ENCODE data around the gene ALOX5AP. TPM values are rescaled to one million over a fixed set of nuclear protein-coding genes. Genes with fewer than 3 reads are reported as not detected.

ALOX5AP gene
- total and polyA plus RNA-seq, 9 of the 15 experiments (the other 6 are each of a cell fraction or from before 2014, with no cell fraction given) = 0.31 TPM; not detected in 8

DNA sequence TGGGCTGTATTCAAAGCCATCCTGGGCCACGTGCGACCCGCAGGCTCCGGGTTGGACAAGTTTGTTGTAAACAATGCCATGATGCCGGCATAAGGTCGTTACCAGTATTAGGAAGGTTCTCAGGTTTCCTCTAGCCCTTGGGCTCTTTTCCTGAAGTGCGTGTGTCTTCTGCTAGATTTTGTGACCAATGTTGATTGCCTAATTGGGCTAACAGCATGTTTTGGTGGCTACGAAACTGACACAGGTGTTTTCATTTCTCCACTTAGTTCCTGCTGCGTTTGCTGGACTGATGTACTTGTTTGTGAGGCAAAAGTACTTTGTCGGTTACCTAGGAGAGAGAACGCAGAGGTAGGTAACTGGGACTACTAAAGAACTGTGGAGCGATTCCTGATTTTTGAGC, 20.3 kb downstream of the ALOX5AP start:
- Histone ChIP-seq H3K9ac (ENCODE audit: insufficient read depth in 1 of 2, low read depth in 2 of 2, low read length in 2 of 2) (no peak overlapping the region), H3K4me2 (ENCODE audit: insufficient read depth, low read length) (no peak overlapping the region), H3K27me3 (ENCODE audit: control insufficient read depth in 2 of 2, insufficient read depth in 2 of 2, low read length in 2 of 2) (peaks cover 2 to 21% of the 10 kb centered on the region in 2 experiments; a peak in 4 of 5 replicates), H3K9me3 (replicated peaks; ENCODE audit: control insufficient read depth, insufficient read depth, low read depth, low read length) (no peaks in the 10 kb centered on the region), H3K4me3 (no peak overlapping the region), H3K9me1 (ENCODE audit: control insufficient read depth, insufficient read depth, low read length) (no peaks in the 10 kb centered on the region), H3K27ac (ENCODE audit: extremely low read depth, low read depth, low read length) (no peak overlapping the region), H3K79me2 (ENCODE audit: control insufficient read depth, insufficient read depth, low read length) (no peaks in the 10 kb centered on the region), H3K4me1 (replicated peaks in 1 of 2; ENCODE audit: control insufficient read depth in 2 of 2, insufficient read depth in 2 of 2, low read length in 2 of 2) (no peaks in the 10 kb centered on the region), H3K36me3 (ENCODE audit: control insufficient read depth, insufficient read depth, low read length) (no peaks in the 10 kb centered on the region), H2AFZ (ENCODE audit: low read depth, low read length) (no peak overlapping the region), H4K20me1 (replicated peaks; ENCODE audit: control insufficient read depth, insufficient read depth, low read length) (no peaks in the 10 kb centered on the region; the same call in 1 of the 2 replicates)
- WGBS (ENCODE audit: insufficient coverage, low coverage, missing lambda C conversion rate) = under 1% methylated on average over 12 of the region's 12 CpGs
- intact Hi-C loops (cut with micrococcal nuclease) (no loop called here), in situ Hi-C loops (cut with MboI) (no loop called here)
- no TSS peak for BruUV-seq (replicated peaks)
- no peak for DNase-seq (ENCODE audit: extremely low read depth in 1 of 4, low spot score in 3 of 4)
- ChIA-PET CTCF (ENCODE audit: low intra/inter-chr PET ratio) (no interaction called here), POLR2A (no interaction called here)
- FAIRE-seq = no peak
- TF ChIP-seq PRMT5 (CRISPR knock-in tag; IDR thresholded peaks at IDR 0.05) = no peak
- TF ChIP-seq FOS (IDR thresholded peaks at IDR 0.05; ENCODE audit: extremely low read depth, insufficient read length) = no peak
- TF ChIP-seq, protein P1, sequence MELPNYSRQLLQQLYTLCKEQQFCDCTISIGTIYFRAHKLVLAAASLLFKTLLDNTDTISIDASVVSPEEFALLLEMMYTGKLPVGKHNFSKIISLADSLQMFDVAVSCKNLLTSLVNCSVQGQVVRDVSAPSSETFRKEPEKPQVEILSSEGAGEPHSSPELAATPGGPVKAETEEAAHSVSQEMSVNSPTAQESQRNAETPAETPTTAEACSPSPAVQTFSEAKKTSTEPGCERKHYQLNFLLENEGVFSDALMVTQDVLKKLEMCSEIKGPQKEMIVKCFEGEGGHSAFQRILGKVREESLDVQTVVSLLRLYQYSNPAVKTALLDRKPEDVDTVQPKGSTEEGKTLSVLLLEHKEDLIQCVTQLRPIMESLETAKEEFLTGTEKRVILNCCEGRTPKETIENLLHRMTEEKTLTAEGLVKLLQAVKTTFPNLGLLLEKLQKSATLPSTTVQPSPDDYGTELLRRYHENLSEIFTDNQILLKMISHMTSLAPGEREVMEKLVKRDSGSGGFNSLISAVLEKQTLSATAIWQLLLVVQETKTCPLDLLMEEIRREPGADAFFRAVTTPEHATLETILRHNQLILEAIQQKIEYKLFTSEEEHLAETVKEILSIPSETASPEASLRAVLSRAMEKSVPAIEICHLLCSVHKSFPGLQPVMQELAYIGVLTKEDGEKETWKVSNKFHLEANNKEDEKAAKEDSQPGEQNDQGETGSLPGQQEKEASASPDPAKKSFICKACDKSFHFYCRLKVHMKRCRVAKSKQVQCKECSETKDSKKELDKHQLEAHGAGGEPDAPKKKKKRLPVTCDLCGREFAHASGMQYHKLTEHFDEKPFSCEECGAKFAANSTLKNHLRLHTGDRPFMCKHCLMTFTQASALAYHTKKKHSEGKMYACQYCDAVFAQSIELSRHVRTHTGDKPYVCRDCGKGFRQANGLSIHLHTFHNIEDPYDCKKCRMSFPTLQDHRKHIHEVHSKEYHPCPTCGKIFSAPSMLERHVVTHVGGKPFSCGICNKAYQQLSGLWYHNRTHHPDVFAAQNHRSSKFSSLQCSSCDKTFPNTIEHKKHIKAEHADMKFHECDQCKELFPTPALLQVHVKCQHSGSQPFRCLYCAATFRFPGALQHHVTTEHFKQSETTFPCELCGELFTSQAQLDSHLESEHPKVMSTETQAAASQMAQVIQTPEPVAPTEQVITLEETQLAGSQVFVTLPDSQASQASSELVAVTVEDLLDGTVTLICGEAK (IDR thresholded peaks at IDR 0.05) = no peak
- TF ChIP-seq, protein P1 (CRISPR knock-in tag; IDR thresholded peaks at IDR 0.05) = no peak
- TF ChIP-seq RBBP5 (IDR thresholded peaks at IDR 0.05; ENCODE audit: borderline replicate concordance, insufficient read depth, low read length, poor library complexity, severe bottlenecking) = no peak
- TF ChIP-seq IFI16 (CRISPR knock-in tag; IDR thresholded peaks at IDR 0.05) = no peak
- TF ChIP-seq ESRRA (IDR thresholded peaks at IDR 0.05; ENCODE audit: borderline replicate concordance, low read depth) = no peak
- TF ChIP-seq, protein P2, sequence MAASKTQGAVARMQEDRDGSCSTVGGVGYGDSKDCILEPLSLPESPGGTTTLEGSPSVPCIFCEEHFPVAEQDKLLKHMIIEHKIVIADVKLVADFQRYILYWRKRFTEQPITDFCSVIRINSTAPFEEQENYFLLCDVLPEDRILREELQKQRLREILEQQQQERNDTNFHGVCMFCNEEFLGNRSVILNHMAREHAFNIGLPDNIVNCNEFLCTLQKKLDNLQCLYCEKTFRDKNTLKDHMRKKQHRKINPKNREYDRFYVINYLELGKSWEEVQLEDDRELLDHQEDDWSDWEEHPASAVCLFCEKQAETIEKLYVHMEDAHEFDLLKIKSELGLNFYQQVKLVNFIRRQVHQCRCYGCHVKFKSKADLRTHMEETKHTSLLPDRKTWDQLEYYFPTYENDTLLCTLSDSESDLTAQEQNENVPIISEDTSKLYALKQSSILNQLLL (CRISPR knock-in tag; IDR thresholded peaks at IDR 0.05; ENCODE audit: borderline replicate concordance) = no peak
- TF ChIP-seq ZBED1 (IDR thresholded peaks at IDR 0.05) = no peak
- ATAC-seq = no peak

All from K562 (cell line).